Progenitor cell of endocrine pancreas (in vitro differentiated cells): ENCODE measurements around the gene PNPLA2. TPM values are rescaled to one million over a fixed set of nuclear protein-coding genes. Genes with fewer than 3 reads are reported as not detected.

ENCODE experiments used
- DNase-seq: peaks from one replicate; pipeline ENCODE4 v3.0.0; 2021; ENCODE audit warnings: low spot score; ENCODE audit not compliant: unreplicated experiment
- H3K27ac Mint-ChIP-seq: 2 replicates; pipeline ENCODE4 v1.8.0; 2021; ENCODE audit warnings: mild to moderate bottlenecking, moderate library complexity, mixed read lengths
- H3K27me3 Mint-ChIP-seq: 2 replicates; pipeline ENCODE4 v1.8.0; 2021; ENCODE audit warnings: mixed read lengths
- H3K36me3 Mint-ChIP-seq: 2 replicates; pipeline ENCODE4 v1.8.0; 2022; ENCODE audit warnings: mixed read lengths; ENCODE audit not compliant: insufficient read depth
- H3K4me1 Mint-ChIP-seq: 2 replicates; pipeline ENCODE4 v1.8.0; 2021; ENCODE audit warnings: low read depth, mixed read lengths
- H3K4me3 Mint-ChIP-seq: 2 replicates; pipeline ENCODE4 v1.8.0; 2021; ENCODE audit warnings: low read depth, mild to moderate bottlenecking, moderate library complexity, mixed read lengths
- H3K9me3 Mint-ChIP-seq: 2 replicates; pipeline ENCODE4 v1.8.0; 2021; ENCODE audit warnings: low read depth, mixed read lengths
- CTCF ChIP-seq: fragments of 200-600 bp; sonication (generic); IDR thresholded peaks from one replicate; pipeline ENCODE4 v1.5.0; 2021; ENCODE audit warnings: antibody characterized with exemption, mild to moderate bottlenecking; ENCODE audit not compliant: unreplicated experiment
- total RNA-seq: library from RNA; stranded (reverse); gene quantifications from 2 replicates; pipeline ENCODE4 v1.2.1, GENCODE V29; 2021

The PNPLA2 gene
- total RNA-seq, 1 donor from 2014 or later = 51.1 TPM

GRCh38 chr11:803467-803742 lies 15.3 kb upstream of the PNPLA2 start:
- no peak for DNase-seq

GRCh38 chr11:803770-804598 lies 14.7 kb upstream of the PNPLA2 start:
- Mint-ChIP-seq H3K27me3 (no peaks in the 10 kb centered on the region), H3K9me3 (no peaks in the 10 kb centered on the region), H3K4me1 (peaks cover 4% of the 10 kb centered on the region), H3K4me3 (peak overlapping the region; percentile 65), H3K27ac (no peak overlapping the region), H3K36me3 (no peaks in the 10 kb centered on the region)
- no peak for TF ChIP-seq CTCF
- no peak for DNase-seq

More at GRCh38 chr11:803467-803742, 15.3 kb upstream of the PNPLA2 start:
- no peaks in the 10 kb centered on the region for H3K9me3 Mint-ChIP-seq
- no peak for TF ChIP-seq CTCF
- peaks cover 2% of the 10 kb centered on the region for H3K4me1 Mint-ChIP-seq
- no peaks in the 10 kb centered on the region for H3K36me3 Mint-ChIP-seq
- no peaks in the 10 kb centered on the region for H3K27me3 Mint-ChIP-seq
- no peak overlapping the region for H3K27ac Mint-ChIP-seq
- no peak overlapping the region for H3K4me3 Mint-ChIP-seq

- peak overlapping the region; percentile 65 for H3K4me3 Mint-ChIP-seq
- no peak overlapping the region for H3K27ac Mint-ChIP-seq
- no peaks in the 10 kb centered on the region for H3K9me3 Mint-ChIP-seq
- no peak for TF ChIP-seq CTCF
- H3K36me3 Mint-ChIP-seq = no peaks in the 10 kb centered on the region
- H3K4me1 Mint-ChIP-seq = peaks cover 5% of the 10 kb centered on the region
- DNase-seq = no peak
- H3K27me3 Mint-ChIP-seq = no peaks in the 10 kb centered on the region
These were observed 14.1 kb upstream of the PNPLA2 start for GRCh38 chr11:804599-804964.

- TF ChIP-seq CTCF = no peak
- no peaks in the 10 kb centered on the region for H3K27me3 Mint-ChIP-seq
- peaks cover 4% of the 10 kb centered on the region for H3K36me3 Mint-ChIP-seq
- DNase-seq = no peak
- no peaks in the 10 kb centered on the region for H3K9me3 Mint-ChIP-seq
- peak overlapping the region; percentile 93 for H3K4me3 Mint-ChIP-seq
- peak overlapping the region; percentile 99 for H3K27ac Mint-ChIP-seq
- H3K4me1 Mint-ChIP-seq = peaks cover 15% of the 10 kb centered on the region
These were observed 10.1 kb upstream of the PNPLA2 start for GRCh38 chr11:808427-809286.

GRCh38 chr11:809287-810039 lies 9.3 kb upstream of the PNPLA2 start, which contains the start of gene RPLP2:
Gene RPLP2, plus strand, starts transcription at chr11:809967. Its CDS starts 268 bp downstream, at chr11:810235.
- Mint-ChIP-seq H3K9me3 (no peaks in the 10 kb centered on the region), H3K4me1 (peaks cover 15% of the 10 kb centered on the region), H3K27ac (peak within 1 kb of the TSS; percentile 99), H3K36me3 (peaks cover 6% of the 10 kb centered on the region), H3K4me3 (peak within 1 kb of the TSS; percentile 93), H3K27me3 (no peaks in the 10 kb centered on the region)
- no peak for TF ChIP-seq CTCF
- peak; percentile 91 for DNase-seq
